Mammary epithelial cell (primary cell): ENCODE data around the gene NEK10.

Experiments used
- CTCF ChIP-seq, 2 donors: IDR thresholded peaks in 1 of 2; conservative IDR thresholded peaks in 1 of 2; 2 replicates each; pipeline ENCODE4 v1.5.1; 2011 to 2012; ENCODE audit warnings: inconsistent platforms in 2 of 2, low read length in 2 of 2, mild to moderate bottlenecking in 2 of 2, control low read depth in 1 of 2, low read depth in 1 of 2; ENCODE audit not compliant: insufficient read depth in 1 of 2; ENCODE audit errors: extremely low read depth in 1 of 2
- EZH2 ChIP-seq: IDR thresholded peaks from 2 replicates; pipeline ENCODE4 v1.6.1; 2012; ENCODE audit warnings: low read length, inconsistent platforms, borderline replicate concordance

GRCh38 chr3:27081992-27082607, 287.1 kb downstream of the NEK10 start:
- no peak for TF ChIP-seq CTCF (conservative IDR thresholded peaks at IDR 0.05 in 1 of 2, IDR thresholded peaks at IDR 0.05 in 1 of 2; ENCODE audit: extremely low read depth in 1 of 2, insufficient read depth in 1 of 2, low read depth in 1 of 2, low read length in 2 of 2)
- no peak for TF ChIP-seq EZH2
